ENCODE measurements around the gene TFAP2E.
"Not testable (repeated sequence)": the region's sequence is repeated elsewhere in the genome, so short reads cannot be mapped to it uniquely, and the experiment has no call there.

TFAP2E gene

GRCh38 chr1:35574655-35575415 lies 1.7 kb downstream of the TFAP2E start:
- DNase-seq, result no peak

DNA sequence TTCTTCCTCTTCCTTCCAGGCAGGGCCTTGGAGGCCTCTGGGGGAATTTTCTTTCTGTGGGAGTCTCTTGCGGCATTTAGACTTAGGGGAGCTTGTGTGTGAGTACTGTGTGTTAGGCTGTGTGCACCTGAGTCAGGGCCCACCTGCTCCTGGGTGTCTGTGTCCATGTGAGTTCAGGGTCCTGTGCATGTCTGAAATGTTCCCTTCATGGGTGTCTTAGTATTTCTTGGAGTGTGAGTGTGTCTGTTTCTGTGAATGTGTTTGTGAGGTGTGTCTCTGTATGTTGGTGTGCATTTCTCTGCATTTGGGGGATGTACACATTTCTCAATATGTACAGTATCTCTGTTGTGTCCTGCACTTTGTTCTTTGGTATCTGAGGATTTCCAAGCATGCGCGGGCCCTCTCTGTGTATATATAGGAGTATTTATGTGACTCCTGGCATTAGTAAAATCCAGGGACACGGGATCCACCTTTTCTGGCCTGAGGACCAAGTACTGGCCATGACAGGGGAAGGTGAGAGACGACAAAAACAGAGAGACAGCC lies 2.4 kb downstream of the TFAP2E start:
- DNase-seq, result no peak

- no peak for DNase-seq
Measured at GRCh38 chr1:35576061-35576765, 3.1 kb downstream of the TFAP2E start.

DNA sequence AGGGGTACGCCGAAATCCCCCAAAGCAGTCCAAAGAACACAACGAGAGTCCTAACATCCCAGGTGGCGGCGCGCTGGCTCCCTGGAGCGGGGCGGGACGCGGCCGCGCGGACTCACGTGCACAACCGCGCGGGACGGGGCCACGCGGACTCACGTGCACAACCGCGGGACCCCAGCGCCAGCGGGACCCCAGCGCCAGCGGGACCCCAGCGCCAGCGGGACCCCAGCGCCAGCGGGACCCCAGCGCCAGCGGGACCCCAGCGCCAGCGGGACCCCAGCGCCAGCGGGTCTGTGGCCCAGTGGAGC lies 3.6 kb downstream of the TFAP2E start:
- DNase-seq, result not testable (repeated sequence)

GRCh38 chr1:35577071-35577998 lies 4.2 kb downstream of the TFAP2E start:
- peak; percentile 79 for DNase-seq

DNA sequence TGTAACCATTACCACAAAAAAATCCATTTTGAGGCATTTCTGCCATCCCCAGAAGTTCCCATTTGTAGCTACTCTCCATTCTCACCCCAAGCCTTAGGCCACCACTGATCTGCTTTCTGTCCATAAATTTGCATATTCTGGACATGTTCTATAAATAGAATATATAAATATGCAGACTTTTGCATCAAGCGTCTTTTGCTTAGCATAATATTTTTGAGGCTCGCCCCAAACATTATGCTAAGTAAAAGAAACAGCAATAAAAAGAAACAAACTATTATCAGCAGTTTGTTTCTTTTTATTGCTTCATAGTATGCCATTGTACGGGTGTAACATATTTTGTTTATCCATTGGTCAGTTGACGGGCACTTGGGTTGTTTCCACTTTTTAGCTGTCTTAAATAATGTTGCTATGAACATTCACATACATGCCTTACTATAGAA lies 7.9 kb downstream of the TFAP2E start:
- DNase-seq, result no peak

GRCh38 chr1:35581621-35582020 lies 8.5 kb downstream of the TFAP2E start:
- DNase-seq, result not testable (repeated sequence)

- no peak for DNase-seq
Measured at GRCh38 chr1:35585281-35585680, 12.2 kb downstream of the TFAP2E start.

GRCh38 chr1:35585805-35586204 lies 12.7 kb downstream of the TFAP2E start:
- not testable (repeated sequence) for DNase-seq

GRCh38 chr1:35586808-35587207 lies 13.7 kb downstream of the TFAP2E start:
- DNase-seq, result no peak

GRCh38 chr1:35587736-35588135 lies 14.6 kb downstream of the TFAP2E start:
- no peak for DNase-seq

- DNase-seq, result no peak
Measured at GRCh38 chr1:35588197-35588910, 15.2 kb downstream of the TFAP2E start.

DNA sequence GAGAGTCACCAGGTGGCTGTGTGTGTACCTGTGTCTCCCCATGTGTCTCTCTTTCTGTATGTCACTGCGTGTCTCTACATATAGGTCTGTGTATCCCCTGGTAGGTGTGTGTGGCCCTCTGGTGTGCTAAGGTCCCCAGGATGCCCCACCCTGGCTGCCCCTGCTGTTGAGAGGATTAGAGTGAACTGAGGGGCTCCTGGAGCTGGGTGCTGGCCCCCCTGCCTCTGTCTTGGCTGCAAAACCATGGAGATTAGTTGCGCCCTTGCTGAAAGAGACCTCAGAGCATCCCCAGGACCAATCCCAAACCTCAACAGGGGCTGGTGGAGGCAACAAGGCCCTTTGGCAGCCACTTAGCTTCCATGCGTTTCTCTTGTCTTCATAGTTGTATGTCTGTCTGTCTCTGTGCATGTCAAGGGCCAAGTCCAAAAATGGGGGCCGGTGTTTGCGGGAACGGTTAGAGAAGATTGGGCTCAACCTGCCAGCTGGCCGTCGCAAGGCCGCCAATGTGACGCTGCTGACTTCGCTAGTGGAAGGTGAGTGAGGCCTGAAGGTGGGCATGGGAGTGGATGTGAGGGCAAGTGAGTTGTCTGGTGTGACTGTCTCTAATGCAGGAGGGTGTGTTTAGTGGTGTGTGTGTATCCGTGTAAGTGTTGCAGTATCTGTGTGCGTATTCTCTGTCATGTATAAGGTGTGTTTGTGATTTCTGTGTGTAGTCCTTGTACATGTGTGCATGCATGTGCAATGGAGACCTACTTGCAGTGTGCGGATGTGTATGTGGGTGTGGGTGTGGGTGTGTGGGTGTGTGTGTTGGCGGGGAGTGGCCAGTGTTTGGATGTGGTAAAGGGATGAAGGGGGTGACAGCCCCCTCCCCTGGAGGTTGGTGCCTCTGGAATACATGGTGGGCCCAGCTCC lies 16.7 kb downstream of the TFAP2E start:
- DNase-seq, result no peak

DNA sequence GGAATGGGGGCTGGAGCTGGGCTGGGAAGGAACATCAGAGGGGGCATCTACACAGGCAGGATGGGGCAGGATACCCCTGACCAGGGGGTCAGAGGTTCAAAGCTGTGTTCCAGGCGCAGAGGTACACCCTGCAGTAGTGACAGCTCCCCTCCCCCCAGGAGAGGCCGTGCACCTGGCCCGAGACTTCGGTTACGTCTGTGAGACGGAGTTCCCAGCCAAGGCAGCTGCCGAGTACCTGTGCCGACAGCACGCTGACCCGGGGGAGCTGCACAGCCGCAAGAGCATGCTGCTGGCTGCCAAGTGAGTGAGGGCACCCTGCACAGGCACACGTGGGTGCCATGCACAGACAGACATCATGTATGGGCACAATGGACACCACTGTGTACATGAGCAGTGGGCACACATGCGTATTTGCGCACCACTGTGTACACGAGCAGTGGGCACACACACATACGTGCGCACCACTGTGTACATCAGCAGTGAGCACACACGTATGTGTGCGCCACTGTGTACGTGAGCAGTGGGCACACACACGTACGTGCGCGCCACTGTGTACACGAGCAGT lies 17.4 kb downstream of the TFAP2E start:
- no peak for DNase-seq

DNA sequence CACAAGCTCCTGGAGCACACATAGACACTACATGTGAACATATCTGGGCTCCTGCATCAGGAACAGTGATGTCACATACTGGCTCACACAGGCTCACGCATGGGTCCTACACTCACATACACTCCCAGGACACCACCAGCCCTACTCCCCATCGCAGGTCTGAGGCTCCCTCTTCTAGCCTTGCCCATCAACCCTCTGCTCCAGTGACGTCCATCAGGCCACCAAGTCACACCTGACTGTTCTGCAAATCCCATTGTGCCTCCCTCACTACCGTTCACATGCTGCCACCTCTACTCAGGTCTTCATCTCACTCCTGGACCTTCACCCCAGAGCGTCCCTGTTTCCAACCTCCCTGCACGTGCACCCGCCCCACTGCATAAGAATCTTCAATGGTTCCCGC lies 18.1 kb downstream of the TFAP2E start:
- no peak for DNase-seq

DNA sequence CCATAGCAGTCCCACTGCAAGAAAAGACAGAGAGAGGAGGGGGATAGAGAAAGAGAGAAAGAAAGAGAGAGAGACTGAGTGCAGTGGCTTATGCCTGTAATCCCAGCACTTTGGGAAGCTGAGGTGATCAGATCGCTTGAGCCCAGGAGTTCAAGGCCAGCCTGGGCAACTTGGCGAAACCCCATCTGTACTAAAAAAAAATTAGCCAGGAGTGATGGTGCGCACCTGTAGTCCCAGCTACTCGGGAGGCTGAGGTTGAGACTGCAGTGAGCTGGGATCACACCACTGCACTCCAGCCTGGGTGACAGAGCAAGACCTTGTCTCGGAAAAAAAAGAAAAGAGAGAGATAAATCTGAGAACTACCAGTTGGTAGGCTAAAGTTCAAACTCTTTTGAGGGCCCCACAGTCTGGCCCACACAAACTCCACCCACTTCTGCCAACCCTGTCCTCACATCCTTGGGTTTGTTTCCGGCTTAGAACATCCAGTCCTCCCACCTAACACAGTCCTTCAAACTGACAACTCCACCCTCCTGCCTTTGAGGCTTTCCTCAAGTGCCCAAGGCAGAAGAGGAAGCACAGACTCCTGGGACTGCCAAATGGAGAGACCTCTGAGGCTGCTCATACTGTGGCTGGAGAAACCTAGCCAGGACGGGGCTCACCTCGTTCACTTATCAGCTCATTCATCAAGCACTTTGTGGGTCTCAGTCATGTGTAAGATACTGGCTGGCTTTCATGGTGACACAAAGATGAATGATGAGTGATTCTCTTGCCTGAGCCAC lies 20.1 kb downstream of the TFAP2E start:
- DNase-seq, result peak; percentile 11

DNA sequence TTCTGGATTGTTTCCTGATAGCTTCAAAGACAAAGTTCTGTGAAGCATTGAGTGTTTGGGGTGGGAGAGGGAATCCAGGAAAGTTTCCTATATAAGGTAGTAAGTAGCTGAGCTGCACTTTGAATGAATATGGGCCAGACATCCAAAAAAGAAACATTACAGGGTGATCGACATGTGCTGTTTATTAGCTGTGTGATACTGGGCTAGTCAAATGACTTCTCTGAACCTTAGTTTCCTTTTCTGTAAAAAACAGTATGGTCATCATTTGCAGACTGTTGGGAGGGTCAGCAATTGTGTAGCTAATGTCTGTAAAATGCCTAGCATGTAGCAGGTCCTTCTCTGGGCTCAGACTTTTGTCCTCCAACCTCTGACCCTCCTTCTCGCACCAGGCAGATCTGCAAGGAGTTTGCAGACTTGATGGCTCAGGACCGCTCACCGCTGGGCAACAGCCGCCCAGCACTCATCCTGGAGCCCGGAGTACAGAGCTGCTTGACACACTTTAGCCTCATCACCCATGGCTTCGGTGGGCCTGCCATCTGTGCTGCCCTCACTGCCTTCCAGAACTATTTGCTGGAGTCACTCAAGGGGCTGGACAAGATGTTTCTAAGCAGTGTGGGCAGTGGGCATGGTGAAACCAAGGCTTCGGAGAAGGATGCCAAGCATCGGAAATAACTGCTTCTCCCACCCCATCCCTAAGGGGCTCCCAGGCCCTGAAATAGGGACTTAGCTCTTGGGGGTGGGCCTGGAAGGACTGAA lies 21.1 kb downstream of the TFAP2E start:
- no peak for DNase-seq

DNA sequence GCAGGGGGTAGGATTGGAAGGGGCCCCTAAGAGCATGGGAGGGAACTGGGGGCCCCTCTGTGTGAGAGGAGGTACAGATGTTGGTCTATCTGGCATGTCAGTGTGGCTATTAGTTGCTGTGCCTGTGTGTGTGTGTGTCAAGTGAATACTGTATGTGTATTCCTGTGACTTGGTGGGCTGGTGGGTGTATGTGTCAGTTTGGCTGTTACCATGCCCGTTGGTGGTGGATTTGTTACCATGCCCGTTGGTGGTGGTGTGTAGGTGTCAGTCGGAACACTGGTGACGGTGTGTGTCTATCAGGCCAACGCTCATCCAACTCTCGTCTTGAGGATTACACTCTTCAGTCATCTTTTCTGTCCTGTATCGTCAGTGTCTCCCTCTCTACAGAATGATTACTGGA lies 22.6 kb downstream of the TFAP2E start:
- DNase-seq, result no peak

- DNase-seq, result no peak
Measured at GRCh38 chr1:35597870-35598269, 24.8 kb downstream of the TFAP2E start.
